Measurements from ENCODE around the gene ZCCHC18. TPM values are rescaled to one million over a fixed set of nuclear protein-coding genes. Genes with fewer than 3 reads are reported as not detected.

The ZCCHC18 gene
- total RNA-seq, 1 donor from 2014 or later = 0.52 TPM

Other genes starting within 250 kb of the ZCCHC18 start
- 5.2 TPM for gene TMSB15B, start 149.9 kb upstream of the ZCCHC18 start, total RNA-seq
- gene H2BW1, start 98.8 kb upstream of the ZCCHC18 start, total RNA-seq = not detected
- gene H2BW2, start 72.6 kb upstream of the ZCCHC18 start, total RNA-seq = not detected
- gene TMSB15C, start 36.3 kb upstream of the ZCCHC18 start, total RNA-seq = 7.8 TPM
- gene SLC25A53, start 44.5 kb downstream of the ZCCHC18 start, total RNA-seq = 10.4 TPM
- gene FAM199X, start 53.9 kb downstream of the ZCCHC18 start, total RNA-seq = 14.6 TPM
- not detected for gene ESX1, start 142.4 kb downstream of the ZCCHC18 start, total RNA-seq

All from skeletal muscle tissue (tissue), 1 donor.